Activated T-helper 1 cell treated with Interleukin-2 at 50 U/mL for 16 hours (primary cell): ENCODE results near the gene PTGDR2.

Source experiments
- DNase-seq: peaks from one replicate; pipeline ENCODE4 v3.0.0-alpha.2; 2020; ENCODE audit warnings: low read depth

The PTGDR2 gene

DNA sequence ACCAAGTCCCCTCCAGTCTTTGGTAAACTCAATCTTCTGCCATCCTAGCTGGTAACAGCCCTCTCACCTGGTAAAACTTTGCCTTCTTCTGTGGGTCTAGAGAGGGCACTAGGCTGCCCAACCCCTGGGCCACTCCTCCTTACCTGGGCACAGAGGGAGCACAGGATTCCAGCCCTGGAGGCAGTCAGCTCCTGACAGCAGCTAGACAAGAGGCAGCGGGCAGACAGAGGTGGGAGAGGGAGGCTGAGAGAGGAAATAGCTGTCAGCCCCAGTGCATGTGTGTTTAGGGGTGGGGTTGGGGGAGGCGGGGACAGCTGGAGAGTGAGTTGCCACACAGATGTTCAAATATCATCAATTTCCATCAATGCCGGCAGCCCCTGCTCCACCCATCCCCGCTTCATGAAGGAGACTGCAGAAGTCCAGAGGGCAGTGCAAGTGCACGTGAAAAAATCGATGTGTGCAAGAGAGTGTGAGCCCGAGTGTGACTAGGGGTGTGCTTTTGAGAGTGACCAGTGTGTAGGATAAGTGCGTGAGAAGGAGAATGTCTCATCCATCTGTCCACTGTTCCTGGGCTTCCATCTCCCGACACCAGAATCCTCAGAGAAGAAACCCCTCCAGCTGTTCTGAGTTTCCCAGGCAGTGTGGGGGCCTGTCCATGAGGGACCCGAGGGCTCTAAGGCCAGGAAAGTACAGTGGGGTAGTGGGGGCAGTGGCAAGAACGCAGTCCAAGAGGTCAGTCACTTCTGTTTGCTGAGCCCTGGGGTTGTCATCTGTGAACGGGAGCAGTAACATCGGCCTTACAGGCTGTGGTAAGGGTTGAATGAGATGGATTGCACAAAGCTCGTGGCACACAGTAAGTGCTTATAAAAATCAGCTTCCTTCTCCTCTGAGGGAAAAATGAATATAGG, at the start of gene PTGDR2:
PTGDR2 (minus strand) TSS at position 225 of the 908 bp plus-strand sequence. CDS start 2,228 bp downstream, outside the sequence.
- no peak for DNase-seq

DNA sequence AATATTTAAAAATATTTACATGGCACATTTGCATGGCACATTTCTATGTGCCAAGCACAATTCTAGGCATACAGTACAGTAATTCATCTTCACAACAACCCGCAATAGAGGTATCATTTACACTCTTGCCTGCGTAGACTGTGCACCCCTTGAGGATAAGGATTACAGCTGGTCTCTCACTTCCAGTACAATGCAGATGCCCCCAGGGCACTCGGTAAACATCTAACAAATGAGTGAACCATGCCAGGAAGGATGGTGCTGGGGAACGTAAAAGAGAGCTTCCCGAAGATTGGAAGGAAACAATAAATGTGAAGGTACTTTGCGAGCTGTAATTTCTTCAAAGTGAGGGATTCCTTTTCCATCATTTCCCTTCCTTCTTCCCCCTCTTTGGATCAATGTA, 49.3 kb upstream of the PTGDR2 start:
- no peak for DNase-seq

- DNase-seq = no peak
Measured at GRCh38 chr11:60902625-60903024, 46.9 kb upstream of the PTGDR2 start.

DNA sequence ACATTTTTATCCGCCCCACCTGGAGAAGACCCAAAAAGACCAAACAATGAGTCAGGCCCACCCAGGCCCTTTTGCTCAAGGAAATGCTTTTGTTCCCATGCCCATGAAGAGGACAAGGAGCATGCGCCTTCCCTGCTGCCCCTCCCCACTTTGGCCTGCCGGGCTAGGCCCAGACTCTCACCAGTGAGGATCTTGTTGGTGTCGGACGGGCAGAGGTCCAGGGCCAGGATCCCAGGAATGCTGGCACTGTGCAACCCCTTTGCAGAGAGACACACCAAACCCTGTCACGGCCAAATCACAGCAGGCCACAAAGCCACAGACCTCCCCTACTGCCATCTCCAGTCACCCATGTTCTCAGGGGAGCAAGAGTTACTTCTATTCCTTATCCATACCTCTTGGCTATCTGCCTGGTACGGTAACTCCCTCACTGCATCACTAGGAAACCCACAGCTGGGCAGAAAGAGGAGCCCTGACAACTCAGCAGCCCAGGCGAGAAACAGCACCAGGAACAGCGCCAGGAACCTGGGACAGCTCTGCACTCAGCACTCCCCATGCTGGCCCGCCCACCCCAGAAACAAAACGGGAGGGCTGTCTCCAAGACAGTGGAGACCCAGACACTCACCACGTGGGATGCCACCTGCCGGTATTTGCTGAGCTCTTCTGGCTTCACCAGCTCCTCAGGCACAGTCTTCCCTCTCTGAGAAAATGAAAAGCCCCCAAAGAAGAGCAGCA, 45.1 kb upstream of the PTGDR2 start:
- no peak for DNase-seq

- no peak for DNase-seq
Measured at GRCh38 chr11:60899977-60900376, 44.2 kb upstream of the PTGDR2 start.

DNA sequence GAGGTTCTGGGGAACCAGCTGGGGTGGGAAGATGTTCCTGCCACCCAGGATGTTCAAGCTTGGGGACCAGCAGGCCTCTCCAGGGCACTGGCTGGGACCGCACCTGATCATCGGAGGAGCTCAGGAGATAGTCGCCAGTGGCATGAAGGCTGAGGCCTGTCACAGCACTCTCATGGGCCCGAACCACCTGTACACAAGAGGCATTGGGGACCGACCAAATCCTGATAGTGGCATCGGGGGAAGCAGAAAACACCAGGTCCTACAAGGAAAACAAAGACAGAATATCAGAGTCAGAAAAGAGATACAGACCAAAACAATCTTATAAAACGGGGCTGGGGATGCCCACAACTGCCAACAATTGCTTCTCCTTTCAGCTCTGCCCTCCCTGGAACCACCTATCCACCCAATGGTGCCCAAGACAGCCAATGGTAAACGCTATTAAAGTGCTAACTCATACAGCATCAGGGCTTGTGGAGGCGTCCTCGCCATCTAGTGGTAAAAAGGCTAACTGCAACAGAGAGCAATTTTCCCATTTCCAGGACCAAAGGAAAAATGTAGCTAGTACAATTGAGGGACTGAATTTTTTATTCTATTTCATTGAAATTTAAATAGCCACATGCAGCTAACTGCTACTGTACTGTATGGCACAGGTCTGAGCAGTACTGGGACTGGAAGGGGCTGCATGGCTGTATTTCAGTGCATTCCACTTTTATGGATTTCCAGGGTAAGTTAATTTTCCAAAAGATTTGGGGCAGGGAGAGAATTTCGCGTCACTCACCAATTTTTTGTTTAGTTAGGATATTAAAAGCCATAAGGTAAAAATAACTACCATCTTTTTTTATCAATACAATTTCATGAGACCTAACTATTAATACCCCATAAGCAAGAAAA, 43.5 kb upstream of the PTGDR2 start:
- DNase-seq = no peak

GRCh38 chr11:60897496-60897895, 41.7 kb upstream of the PTGDR2 start:
- no peak for DNase-seq

DNA sequence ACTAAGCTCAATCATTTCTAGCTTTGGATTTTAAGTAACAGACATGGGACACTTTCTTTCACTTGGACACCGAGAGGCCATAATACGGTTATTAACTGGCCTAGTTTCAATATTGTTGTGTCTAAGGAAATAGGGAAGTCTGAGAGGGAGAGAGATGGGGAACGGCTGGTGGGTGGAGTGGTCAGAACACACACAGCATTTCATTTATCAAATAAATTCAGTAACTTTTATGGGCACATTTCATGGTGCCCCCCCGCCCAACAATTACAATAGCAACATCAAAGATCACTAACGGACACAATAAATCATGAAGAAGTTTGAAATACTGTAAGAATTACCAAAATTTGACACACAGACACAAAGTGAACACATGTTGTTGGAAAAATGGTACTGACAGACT, 39.9 kb upstream of the PTGDR2 start:
- DNase-seq = no peak

DNA sequence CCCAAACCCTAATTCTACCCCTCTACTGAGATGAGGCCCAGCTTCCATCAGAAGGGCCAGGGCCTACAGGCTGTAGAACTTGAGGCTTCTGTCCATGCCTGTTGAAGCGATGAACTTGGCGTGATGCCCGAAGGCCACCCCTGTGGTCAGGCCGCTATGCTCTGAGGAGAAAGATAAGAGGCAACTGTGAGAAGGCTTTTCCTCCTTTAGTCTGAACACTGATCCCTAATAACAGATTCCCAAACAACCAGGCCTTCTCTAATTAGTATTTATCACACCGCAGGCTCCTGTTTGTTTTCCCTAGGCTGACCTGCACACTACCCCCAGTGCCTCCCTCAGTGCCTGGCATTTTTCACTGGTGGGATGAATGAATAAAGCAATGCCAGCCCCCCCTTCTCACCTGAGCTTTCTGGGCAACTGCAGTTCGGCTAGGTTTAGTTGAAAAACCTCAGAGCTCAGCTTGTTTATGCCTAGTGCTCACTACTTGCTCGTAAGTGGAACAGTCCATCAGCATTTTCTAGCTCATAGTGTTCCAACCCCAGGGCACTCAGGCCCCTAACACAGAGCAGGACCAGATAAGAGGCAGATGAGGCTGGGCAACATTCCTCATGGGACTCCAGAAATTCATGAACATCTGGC, 35.5 kb upstream of the PTGDR2 start:
- no peak for DNase-seq

GRCh38 chr11:60890696-60891095, 34.9 kb upstream of the PTGDR2 start:
- no peak for DNase-seq

GRCh38 chr11:60889869-60890311, 34.1 kb upstream of the PTGDR2 start:
- DNase-seq = no peak

DNA sequence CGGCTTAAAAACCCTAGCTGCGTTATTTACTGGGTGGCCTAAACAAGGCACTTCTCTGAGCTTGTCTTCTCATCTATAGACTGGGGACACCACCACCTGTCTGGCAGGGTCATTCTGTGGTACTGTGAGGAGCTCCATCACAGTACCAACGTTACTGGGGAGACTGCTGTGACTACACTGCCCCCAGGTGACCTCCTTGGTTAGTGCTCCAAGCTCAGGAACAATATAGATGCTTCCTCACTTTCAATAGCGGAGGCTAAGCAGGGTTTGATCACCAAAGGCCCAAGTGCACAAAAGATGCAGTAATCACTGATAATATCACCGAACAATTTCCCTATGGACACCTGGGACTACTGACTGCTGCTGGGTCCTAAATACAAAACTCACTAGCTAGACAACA, 31.8 kb upstream of the PTGDR2 start:
- no peak for DNase-seq

- DNase-seq = no peak
Measured at GRCh38 chr11:60880643-60881282, 25.0 kb upstream of the PTGDR2 start.

DNA sequence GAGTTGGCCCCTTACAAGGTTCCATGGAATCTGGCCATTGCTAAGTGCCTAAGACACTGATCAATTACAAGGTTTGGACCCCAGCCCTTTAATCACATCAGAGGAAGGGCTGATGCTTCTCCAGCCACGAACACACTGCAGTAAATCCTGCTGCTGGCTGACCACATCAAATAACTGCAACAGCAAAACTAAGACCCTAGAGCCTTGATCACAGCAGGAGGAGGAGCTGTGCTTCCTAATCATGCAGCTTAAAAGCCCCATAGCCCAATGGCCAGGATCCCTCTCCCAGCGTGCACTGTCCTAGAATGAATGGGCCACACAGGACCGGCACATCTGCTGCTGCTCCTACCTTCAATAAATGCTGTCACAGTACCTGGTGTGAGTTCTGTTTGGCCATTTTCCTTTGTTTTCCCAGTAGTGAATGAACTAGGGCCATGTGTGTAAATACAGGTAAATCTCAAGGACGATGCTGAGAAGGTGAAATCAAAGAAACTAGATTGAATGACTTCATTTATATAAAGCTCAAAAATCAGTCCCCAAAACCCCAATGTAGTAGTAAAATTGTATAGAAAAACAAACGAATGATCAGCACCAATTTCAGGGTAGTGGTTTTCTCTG, 24.3 kb upstream of the PTGDR2 start:
- DNase-seq = no peak

GRCh38 chr11:60879104-60879503, 23.4 kb upstream of the PTGDR2 start:
- no peak for DNase-seq

- no peak for DNase-seq
Measured at GRCh38 chr11:60878245-60879101, 22.7 kb upstream of the PTGDR2 start.

GRCh38 chr11:60876168-60876485, 20.4 kb upstream of the PTGDR2 start:
- no peak for DNase-seq

- DNase-seq = no peak
Measured at GRCh38 chr11:60875366-60876167, 19.8 kb upstream of the PTGDR2 start.
